Measurements from ENCODE around the gene SLCO2B1. TPM values are rescaled to one million over a fixed set of nuclear protein-coding genes. Genes with fewer than 3 reads are reported as not detected.
"Not testable (repeated sequence)": the region's sequence is repeated elsewhere in the genome, so short reads cannot be mapped to it uniquely, and the experiment has no call there.

SLCO2B1 gene
- 10 to 100 TPM; 22.4 to 34.3 (median 24.5) TPM for polyA plus RNA-seq (ENCODE audit: insufficient read depth in 1 of 5, insufficient read length in 5 of 5, low replicate concordance in 1 of 5)
- long read RNA-seq, donor 1, full-length matches to known transcripts: 30 of 35 reads
- long read RNA-seq, donor 1, partial matches to known transcripts: 5 of 35 reads
- long read RNA-seq, donor 1, other reads (novel, unspliced or antisense): 0 of 35 reads
- long read RNA-seq, donor 2, transcript SLCO2B1-202 (1 exons, 2,874 nt): major isoform, 8 of 8 reads
- long read RNA-seq, donor 2, partial matches to known transcripts: 0 of 8 reads
- long read RNA-seq, donor 2, other reads (novel, unspliced or antisense): 0 of 8 reads
- long read RNA-seq, donor 3, full-length matches to known transcripts: 24 of 24 reads
- long read RNA-seq, donor 3, partial matches to known transcripts: 0 of 24 reads
- long read RNA-seq, donor 3, other reads (novel, unspliced or antisense): 0 of 24 reads
- long read RNA-seq, donor 4, full-length matches to known transcripts: 17 of 17 reads
- long read RNA-seq, donor 4, partial matches to known transcripts: 0 of 17 reads
- long read RNA-seq, donor 4, other reads (novel, unspliced or antisense): 0 of 17 reads
- long read RNA-seq, donor 5, full-length matches to known transcripts: 14 of 19 reads
- long read RNA-seq, donor 5, partial matches to known transcripts: 5 of 19 reads
- long read RNA-seq, donor 5, other reads (novel, unspliced or antisense): 0 of 19 reads
- long read RNA-seq, donor 6, full-length matches to known transcripts: 20 of 20 reads
- long read RNA-seq, donor 6, partial matches to known transcripts: 0 of 20 reads
- long read RNA-seq, donor 6, other reads (novel, unspliced or antisense): 0 of 20 reads
- long read RNA-seq, donor 7, full-length matches to known transcripts: 18 of 18 reads
- long read RNA-seq, donor 7, partial matches to known transcripts: 0 of 18 reads
- long read RNA-seq, donor 7, other reads (novel, unspliced or antisense): 0 of 18 reads
- long read RNA-seq, donor 8, full-length matches to known transcripts: 10 of 10 reads
- long read RNA-seq, donor 8, partial matches to known transcripts: 0 of 10 reads
- long read RNA-seq, donor 8, other reads (novel, unspliced or antisense): 0 of 10 reads

GRCh38 chr11:75150879-75151278, at the start of gene SLCO2B1:
Gene SLCO2B1 (plus strand): TSS chr11:75151107. CDS start chr11:75151382, 275 bp downstream.
- no peak for DNase-seq

- DNase-seq: no peak
Measured at GRCh38 chr11:75101424-75102128, 49.3 kb upstream of the SLCO2B1 start.

GRCh38 chr11:75103380-75104026, 47.4 kb upstream of the SLCO2B1 start:
- no peak for DNase-seq

GRCh38 chr11:75105462-75105925, 45.4 kb upstream of the SLCO2B1 start:
- no peak for DNase-seq

- DNase-seq: not testable (repeated sequence)
Measured at GRCh38 chr11:75105967-75106681, 44.8 kb upstream of the SLCO2B1 start.

- DNase-seq: no peak
Measured at GRCh38 chr11:75107187-75107586, 43.7 kb upstream of the SLCO2B1 start.

GRCh38 chr11:75112200-75112599, 38.7 kb upstream of the SLCO2B1 start:
- no peak for DNase-seq

GRCh38 chr11:75113030-75113429, 37.9 kb upstream of the SLCO2B1 start:
- DNase-seq: no peak

GRCh38 chr11:75114465-75114864, 36.4 kb upstream of the SLCO2B1 start:
- DNase-seq: no peak

GRCh38 chr11:75118577-75118976, 32.3 kb upstream of the SLCO2B1 start:
- DNase-seq: no peak

- DNase-seq: no peak
Measured at GRCh38 chr11:75126564-75126963, 24.3 kb upstream of the SLCO2B1 start.

- no peak for DNase-seq
Measured at GRCh38 chr11:75132080-75132479, 18.8 kb upstream of the SLCO2B1 start.

GRCh38 chr11:75133976-75134375, 16.9 kb upstream of the SLCO2B1 start:
- DNase-seq: no peak

- no peak for DNase-seq
Measured at GRCh38 chr11:75135021-75135650, 15.8 kb upstream of the SLCO2B1 start.

- no peak for DNase-seq
Measured at GRCh38 chr11:75135651-75136050, 15.3 kb upstream of the SLCO2B1 start.

- no peak for DNase-seq
Measured at GRCh38 chr11:75140269-75141138, 10.4 kb upstream of the SLCO2B1 start.

- no peak for DNase-seq
Measured at GRCh38 chr11:75141166-75141565, 9.7 kb upstream of the SLCO2B1 start.

GRCh38 chr11:75142714-75143419, 8.0 kb upstream of the SLCO2B1 start:
- no peak for DNase-seq

Measured in right lung (tissue), 10 donors.